B cell (primary cell): ENCODE data around the gene PDZRN4. TPM values are rescaled to one million over a fixed set of nuclear protein-coding genes. Genes with fewer than 3 reads are reported as not detected.

Source experiments
- ATAC-seq: fragments of 200-7000 bp; cut with Tn5 transposase; one replicate; pipeline ENCODE4 v1.10.0; 2021; ENCODE audit warnings: low read depth, mild to moderate bottlenecking, moderate number of reproducible peaks, moderate library complexity
- CTCF ChIA-PET: fragments of 350-600 bp; sonication (Branson Sonifier 250); formaldehyde crosslinking; loops from one replicate; lab custom pipeline; 2021; ENCODE audit warnings: antibody characterized with exemption, inconsistent platforms; lab: Charles Lee
- POLR2A ChIA-PET: fragments of 350-600 bp; sonication (Branson Sonifier 250); formaldehyde crosslinking; loops from one replicate; lab custom pipeline; 2021; ENCODE audit warnings: antibody characterized with exemption; lab: Charles Lee
- DNase-seq: peaks from one replicate; pipeline ENCODE4 v3.0.0; 2013
- H2AFZ ChIP-seq: 2 replicates; pipeline ENCODE4 v1.6.1; 2012; ENCODE audit warnings: mild to moderate bottlenecking, low read depth, low read length; ENCODE audit not compliant: insufficient read depth, poor library complexity, severe bottlenecking
- H3K27ac ChIP-seq, 2 donors: 1 replicate in 1 of 2; 2 replicates in 1 of 2; pipeline ENCODE4 v1.5.1; 2012 to 2013; ENCODE audit warnings: low read length in 2 of 2, mild to moderate bottlenecking in 2 of 2, moderate library complexity in 1 of 2
- H3K27me3 ChIP-seq, 4 experiments: fragments of 200-600 bp in 1 of 4; sonication (generic) in 1 of 4; replicated peaks in 1 of 4; 1 replicate in 2 of 4; 2 replicates in 2 of 4; pipeline versions ENCODE4 v1.6.1 to v1.7.0; 2013 to 2016; ENCODE audit warnings: low read length in 3 of 4, mild to moderate bottlenecking in 2 of 4, mixed read lengths in 1 of 4, moderate library complexity in 1 of 4; ENCODE audit not compliant: insufficient read depth in 4 of 4, control insufficient read depth in 3 of 4; ENCODE audit errors: control extremely low read depth in 1 of 4
- H3K36me3 ChIP-seq, 2 experiments: replicated peaks in 1 of 2; 1 replicate in 1 of 2; 2 replicates in 1 of 2; pipeline versions ENCODE4 v1.6.1 to v1.7.1; 2013; ENCODE audit warnings: low read length in 1 of 2; ENCODE audit not compliant: insufficient read depth in 2 of 2, control insufficient read depth in 1 of 2; ENCODE audit errors: control extremely low read depth in 1 of 2, extremely low read depth in 1 of 2
- H3K4me1 ChIP-seq, 2 donors: fragments of 200-600 bp in 1 of 2; sonication (generic) in 1 of 2; 1 replicate in 1 of 2; 2 replicates in 1 of 2; pipeline versions ENCODE4 v1.5.1 to v1.6.1; 2013 to 2017; ENCODE audit warnings: low read length in 2 of 2; ENCODE audit not compliant: control insufficient read depth in 2 of 2, insufficient read depth in 2 of 2
- H3K4me2 ChIP-seq: replicated peaks from 2 replicates; pipeline ENCODE3; 2012; ENCODE audit warnings: mild to moderate bottlenecking, low read depth, low read length; ENCODE audit not compliant: poor library complexity, severe bottlenecking
- H3K4me3 ChIP-seq, 5 experiments: fragments of 200-600 bp in 1 of 5; sonication (generic) in 1 of 5; 1 replicate in 3 of 5; 2 replicates in 2 of 5; pipeline versions ENCODE4 v1.5.1 to v1.7.0; 2011 to 2016; ENCODE audit warnings: low read length in 4 of 5, mild to moderate bottlenecking in 4 of 5, low read depth in 2 of 5, control low read depth in 1 of 5, moderate library complexity in 1 of 5; ENCODE audit not compliant: insufficient read depth in 1 of 5; ENCODE audit errors: control extremely low read depth in 1 of 5, extremely low read depth in 1 of 5
- H3K79me2 ChIP-seq: fragments of 200-600 bp; sonication (generic); one replicate; pipeline ENCODE4 v1.6.0; 2016; ENCODE audit warnings: low read length; ENCODE audit not compliant: control insufficient read depth, insufficient read depth
- H3K9ac ChIP-seq: fragments of 200-600 bp; sonication (generic); 2 replicates; pipeline ENCODE4 v1.6.1; 2017; ENCODE audit warnings: mild to moderate bottlenecking, low read length, moderate library complexity
- H3K9me3 ChIP-seq, 3 donors: one replicate each; pipeline versions ENCODE4 v1.6.1 to v1.7.1; 2013; ENCODE audit warnings: low read length in 2 of 3; ENCODE audit not compliant: control insufficient read depth in 2 of 3, insufficient read depth in 1 of 3; ENCODE audit errors: control extremely low read depth in 1 of 3
- H4K20me1 ChIP-seq: 2 replicates; pipeline ENCODE4 v1.6.0; 2012; ENCODE audit warnings: mild to moderate bottlenecking, low read length; ENCODE audit not compliant: insufficient read depth, control insufficient read depth, poor library complexity, severe bottlenecking
- H3K27ac Mint-ChIP-seq: one replicate; pipeline ENCODE4 v1.8.0; 2021; ENCODE audit warnings: mixed read lengths
- H3K27me3 Mint-ChIP-seq: one replicate; pipeline ENCODE4 v1.8.0; 2021; ENCODE audit warnings: mixed read lengths
- H3K4me1 Mint-ChIP-seq: one replicate; pipeline ENCODE4 v1.8.0; 2021; ENCODE audit warnings: mixed read lengths
- H3K4me3 Mint-ChIP-seq: one replicate; pipeline ENCODE4 v1.8.0; 2021; ENCODE audit warnings: mixed read lengths
- H3K9me3 Mint-ChIP-seq: one replicate; pipeline ENCODE4 v1.8.0; 2022; ENCODE audit warnings: mixed read lengths; ENCODE audit not compliant: insufficient read depth
- CTCF ChIP-seq: fragments of 200-600 bp; IDR thresholded peaks from one replicate; pipeline ENCODE4 v1.8.0; 2022; ENCODE audit warnings: antibody characterized with exemption, mild to moderate bottlenecking
- EZH2 ChIP-seq: IDR thresholded peaks from 2 replicates; pipeline ENCODE4 v1.6.1; 2012; ENCODE audit warnings: borderline replicate concordance, low read depth, mild to moderate bottlenecking, moderate library complexity, low read length; ENCODE audit not compliant: insufficient read depth, poor library complexity, severe bottlenecking
- WGBS: methylation state at CpG from one replicate; pipeline ENCODE4 v1.1.5; 2013; ENCODE audit warnings: missing lambda C conversion rate; ENCODE audit not compliant: insufficient coverage; 5-methylcytosine and 5-hydroxymethylcytosine counted together
- intact Hi-C: fragments of 100-400 bp; cut with micrococcal nuclease; formaldehyde crosslinking; loops from one replicate; pipeline ENCODE4 v1.10.0; 2022
- polyA plus RNA-seq: library from polyadenylated mRNA; depleted of rRNA; stranded (reverse); fragments of >200 nt; gene quantifications from 2 replicates; pipeline ENCODE4 v1.2.3, GENCODE V29; 2012
- total RNA-seq, 2 donors: library from RNA; stranded (reverse); fragments of 120-200 nt in 1 of 2; gene quantifications; 1 replicate in 1 of 2; 2 replicates in 1 of 2; pipeline versions ENCODE4 v1.2.3 to v1.2.4, GENCODE V29; 2013 to 2022

Gene PDZRN4
- total and polyA plus RNA-seq, 2 donors (not counting 1 experiment from before 2014, with no cell fraction given): not detected

GRCh38 chr12:41548926-41549325, 360.8 kb downstream of the PDZRN4 start:
- no peak for ATAC-seq
- TF ChIP-seq EZH2 (no peak), CTCF (no peak)
- no peaks in the 10 kb centered on the region for H3K4me1 Mint-ChIP-seq
- Histone ChIP-seq H3K4me2 (no peak overlapping the region), H2AFZ (no peak overlapping the region), H3K4me1 (no peaks in the 10 kb centered on the region), H3K79me2 (no peaks in the 10 kb centered on the region), H3K9ac (no peak overlapping the region), H3K27ac (no peak overlapping the region), H3K27me3 (no peaks in the 10 kb centered on the region), H3K9me3 (no peaks in the 10 kb centered on the region), H3K36me3 (no peaks in the 10 kb centered on the region), H3K4me3 (no peak overlapping the region), H4K20me1 (no peaks in the 10 kb centered on the region)
- 87% methylated on average over 3 of the region's 4 CpGs for WGBS
- H3K4me3 Mint-ChIP-seq: no peak overlapping the region
- H3K27me3 Mint-ChIP-seq: peaks cover 9% of the 10 kb centered on the region
- ChIA-PET CTCF (no interaction called here), POLR2A (no interaction called here)
- intact Hi-C loops: no loop called here
- no peak overlapping the region for H3K27ac Mint-ChIP-seq
- DNase-seq: no peak
- H3K9me3 Mint-ChIP-seq: no peaks in the 10 kb centered on the region

- H3K4me3 Mint-ChIP-seq: no peak overlapping the region
- ChIA-PET POLR2A (no interaction called here), CTCF (no interaction called here)
- Histone ChIP-seq H4K20me1 (no peaks in the 10 kb centered on the region), H3K27ac (no peak overlapping the region), H3K4me1 (no peaks in the 10 kb centered on the region), H3K4me3 (no peak overlapping the region), H3K4me2 (no peak overlapping the region), H2AFZ (no peak overlapping the region), H3K9me3 (no peaks in the 10 kb centered on the region), H3K9ac (no peak overlapping the region), H3K79me2 (no peaks in the 10 kb centered on the region), H3K36me3 (no peaks in the 10 kb centered on the region), H3K27me3 (no peaks in the 10 kb centered on the region)
- peaks cover 3% of the 10 kb centered on the region for H3K27me3 Mint-ChIP-seq
- ATAC-seq: no peak
- intact Hi-C loops: no loop called here
- H3K4me1 Mint-ChIP-seq: no peaks in the 10 kb centered on the region
- 73% methylated on average over 5 of the region's 9 CpGs for WGBS
- no peak for TF ChIP-seq CTCF
- TF ChIP-seq EZH2: no peak
- H3K27ac Mint-ChIP-seq: no peak overlapping the region
- no peaks in the 10 kb centered on the region for H3K9me3 Mint-ChIP-seq
- no peak for DNase-seq
Measured at GRCh38 chr12:41552588-41552987, 364.5 kb downstream of the PDZRN4 start.
